Bronchial epithelial cell (primary cell): ENCODE measurements around the gene FARP2. TPM values are rescaled to one million over a fixed set of nuclear protein-coding genes. Genes with fewer than 3 reads are reported as not detected.
"Not testable (repeated sequence)": the region's sequence is repeated elsewhere in the genome, so short reads cannot be mapped to it uniquely, and the experiment has no call there.

Experiments
- DNase-seq: peaks from one replicate; pipeline ENCODE4 v3.0.0-alpha.2; 2010; ENCODE audit warnings: low read depth
- FAIRE-seq: peaks from 2 replicates; lab custom pipeline; 2011; peaks lifted over from hg19 to GRCh38; lab: Jason Lieb, UNC
- H3K27me3 ChIP-seq: 2 replicates; pipeline ENCODE4 v1.5.1; 2011; ENCODE audit warnings: low read length; ENCODE audit not compliant: control insufficient read depth, insufficient read depth
- H3K36me3 ChIP-seq: 2 replicates; pipeline ENCODE4 v1.5.1; 2011; ENCODE audit warnings: low read length; ENCODE audit not compliant: control insufficient read depth, insufficient read depth
- H3K4me3 ChIP-seq: 2 replicates; pipeline ENCODE4 v1.5.1; 2011; ENCODE audit warnings: mild to moderate bottlenecking, low read depth, low read length, control low read depth
- total RNA-seq: library from RNA; depleted of rRNA; stranded (reverse); fragments of >200 nt; gene quantifications from 2 replicates; pipeline ENCODE4 v1.2.1, GENCODE V29; 2014
- TF ChIP-seq, protein P1 (sequence below): IDR thresholded peaks from 2 replicates; pipeline ENCODE4 v1.5.1; 2011; ENCODE audit warnings: mild to moderate bottlenecking, moderate library complexity, low read length, control low read depth, inconsistent platforms; ENCODE audit not compliant: insufficient read depth, severe bottlenecking

FARP2 gene
- total RNA-seq, 1 donor from 2014 or later: 25.0 TPM

DNA sequence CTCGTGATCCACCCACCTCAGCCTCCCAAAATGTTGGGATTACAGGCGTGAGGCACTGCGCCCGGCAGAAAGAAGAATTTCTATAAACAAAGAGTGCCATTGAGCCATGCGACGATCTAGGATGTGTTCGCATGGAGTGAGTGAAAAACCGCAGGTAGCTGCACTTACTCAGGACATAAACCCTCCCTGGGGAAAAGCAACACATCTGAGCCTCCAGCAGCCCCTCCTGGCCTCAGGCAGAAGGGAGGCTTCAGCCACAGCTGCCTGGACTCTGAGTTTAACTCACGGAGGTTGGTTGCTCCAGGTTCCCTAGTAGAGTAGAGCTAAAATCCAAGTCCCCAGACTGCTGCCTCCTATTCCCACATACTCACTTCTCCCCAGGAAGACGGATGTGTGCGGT lies 163.6 kb downstream of the FARP2 start:
- TF ChIP-seq, protein P1, sequence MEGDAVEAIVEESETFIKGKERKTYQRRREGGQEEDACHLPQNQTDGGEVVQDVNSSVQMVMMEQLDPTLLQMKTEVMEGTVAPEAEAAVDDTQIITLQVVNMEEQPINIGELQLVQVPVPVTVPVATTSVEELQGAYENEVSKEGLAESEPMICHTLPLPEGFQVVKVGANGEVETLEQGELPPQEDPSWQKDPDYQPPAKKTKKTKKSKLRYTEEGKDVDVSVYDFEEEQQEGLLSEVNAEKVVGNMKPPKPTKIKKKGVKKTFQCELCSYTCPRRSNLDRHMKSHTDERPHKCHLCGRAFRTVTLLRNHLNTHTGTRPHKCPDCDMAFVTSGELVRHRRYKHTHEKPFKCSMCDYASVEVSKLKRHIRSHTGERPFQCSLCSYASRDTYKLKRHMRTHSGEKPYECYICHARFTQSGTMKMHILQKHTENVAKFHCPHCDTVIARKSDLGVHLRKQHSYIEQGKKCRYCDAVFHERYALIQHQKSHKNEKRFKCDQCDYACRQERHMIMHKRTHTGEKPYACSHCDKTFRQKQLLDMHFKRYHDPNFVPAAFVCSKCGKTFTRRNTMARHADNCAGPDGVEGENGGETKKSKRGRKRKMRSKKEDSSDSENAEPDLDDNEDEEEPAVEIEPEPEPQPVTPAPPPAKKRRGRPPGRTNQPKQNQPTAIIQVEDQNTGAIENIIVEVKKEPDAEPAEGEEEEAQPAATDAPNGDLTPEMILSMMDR: no peak
- FAIRE-seq: no peak
- Histone ChIP-seq H3K36me3 (no peaks in the 10 kb centered on the region), H3K4me3 (no peak overlapping the region), H3K27me3 (no peaks in the 10 kb centered on the region)
- no peak for DNase-seq

DNA sequence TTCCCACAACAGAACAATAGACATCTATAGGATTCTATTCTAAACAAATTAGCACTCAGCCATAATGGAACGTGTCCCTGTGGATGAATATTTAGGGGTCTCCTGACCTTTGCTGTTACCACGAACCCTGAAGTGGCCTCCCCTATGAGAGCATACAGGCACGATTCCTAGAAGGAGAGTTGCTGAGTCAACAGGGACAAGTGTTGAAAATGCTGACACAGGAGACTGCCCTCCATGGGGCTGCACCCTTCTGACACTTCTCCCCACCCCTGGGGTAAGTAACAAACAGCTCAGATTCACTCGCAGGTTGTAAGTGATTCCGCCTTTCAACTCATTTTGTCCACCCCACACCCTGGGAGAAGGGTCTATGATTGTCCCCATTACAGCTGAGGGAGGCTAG lies 166.4 kb downstream of the FARP2 start:
- no peak overlapping the region for H3K4me3 ChIP-seq
- no peaks in the 10 kb centered on the region for H3K27me3 ChIP-seq
- TF ChIP-seq, protein P1: no peak
- FAIRE-seq (no peak), DNase-seq (no peak)
- H3K36me3 ChIP-seq: no peaks in the 10 kb centered on the region

DNA sequence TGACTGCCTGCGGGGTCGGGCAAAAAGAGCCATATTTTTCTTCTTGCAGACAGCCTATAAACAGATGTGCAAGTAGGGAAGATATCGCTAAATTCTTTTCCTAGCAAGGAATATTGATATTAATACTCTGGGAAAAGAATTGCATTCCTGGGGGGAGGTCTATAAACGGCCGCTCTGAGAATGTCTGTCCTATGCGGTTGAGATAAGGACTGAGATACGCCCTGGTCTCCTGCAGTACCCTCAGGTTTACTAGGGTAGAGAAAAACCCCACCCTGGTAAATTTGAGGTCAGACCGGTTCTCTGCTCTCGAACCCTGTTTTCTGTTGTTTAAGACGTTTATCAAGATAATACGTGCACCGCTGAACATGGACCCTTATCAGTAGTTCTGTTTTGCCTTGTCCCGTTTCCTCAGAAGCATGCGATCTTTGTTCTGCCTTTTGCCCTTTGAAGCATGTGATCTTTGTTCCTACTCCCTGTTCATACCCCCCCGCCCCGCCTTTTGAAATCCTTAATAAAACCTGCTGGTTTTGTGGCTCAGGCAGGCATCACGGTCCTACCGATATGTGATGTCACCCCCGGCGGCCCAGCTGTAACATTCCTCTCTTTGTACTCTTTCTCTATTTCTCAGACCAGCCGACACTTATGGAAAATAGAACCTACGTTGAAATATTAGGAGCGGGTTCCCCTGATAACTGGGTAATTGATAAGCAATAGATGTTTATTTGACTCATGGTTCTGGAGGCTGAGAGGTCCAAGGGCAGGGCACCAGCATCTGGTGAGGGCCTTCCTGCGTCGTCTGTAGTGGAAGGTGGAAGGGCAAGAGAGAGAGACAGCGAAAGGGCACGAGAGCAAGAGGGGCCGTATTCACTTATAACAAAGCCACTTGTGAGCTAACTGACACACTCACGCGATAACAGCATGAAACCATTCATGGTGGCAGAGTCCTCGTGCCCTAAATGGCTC lies 170.0 kb downstream of the FARP2 start:
- H3K36me3 ChIP-seq, FAIRE-seq, H3K4me3 ChIP-seq, H3K27me3 ChIP-seq, DNase-seq: not testable (repeated sequence)

DNA sequence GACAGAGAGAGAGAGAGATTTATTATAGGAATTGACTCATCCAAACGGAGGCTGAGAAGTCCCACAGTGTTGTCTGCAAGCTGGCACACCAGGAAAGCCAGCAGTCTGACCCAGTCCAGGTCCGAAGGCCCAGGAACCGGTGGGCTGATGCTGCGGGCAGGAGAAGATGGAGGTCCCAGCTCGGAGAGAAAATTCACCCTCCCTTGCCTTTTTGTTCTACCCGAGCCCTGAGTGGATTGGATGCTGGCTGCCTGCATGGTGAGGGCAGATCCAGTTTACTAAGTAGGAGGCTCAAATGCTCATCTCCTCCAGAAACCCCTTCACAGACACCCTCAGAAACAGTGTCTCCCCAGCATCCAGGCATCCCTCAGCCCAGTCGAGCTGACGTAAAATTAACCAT lies 174.5 kb downstream of the FARP2 start:
- no peak overlapping the region for H3K4me3 ChIP-seq
- DNase-seq: no peak
- H3K27me3 ChIP-seq: no peaks in the 10 kb centered on the region
- no peak for FAIRE-seq
- TF ChIP-seq, protein P1: no peak
- no peaks in the 10 kb centered on the region for H3K36me3 ChIP-seq

DNA sequence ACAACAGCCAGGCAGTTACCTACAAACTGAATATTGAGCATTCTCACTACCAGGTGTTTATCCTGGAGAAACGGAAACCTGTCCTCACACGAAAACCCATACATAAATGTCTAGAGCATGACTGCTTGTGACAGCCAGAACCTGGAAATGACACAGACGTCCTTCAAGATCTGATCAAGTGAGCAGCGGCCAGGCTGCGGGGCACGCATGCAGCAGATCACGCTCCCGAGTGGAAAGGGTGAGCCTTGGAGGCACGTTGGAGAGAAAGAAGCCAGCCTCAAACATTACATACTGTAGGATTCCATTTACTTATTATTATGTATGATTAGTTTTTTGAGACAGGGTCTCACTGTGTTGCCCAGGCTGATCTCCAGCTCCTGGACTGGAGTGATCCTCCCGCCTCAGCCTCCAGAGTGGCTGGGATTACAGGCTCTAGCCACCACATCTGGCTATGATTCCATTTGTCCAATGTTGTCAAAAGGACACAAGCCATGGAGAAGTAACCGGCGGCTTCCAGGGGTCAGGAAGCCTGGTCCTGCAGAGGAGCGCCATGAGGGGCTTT lies 175.2 kb downstream of the FARP2 start:
- TF ChIP-seq, protein P1: no peak
- no peaks in the 10 kb centered on the region for H3K36me3 ChIP-seq
- no peak overlapping the region for H3K4me3 ChIP-seq
- H3K27me3 ChIP-seq: no peaks in the 10 kb centered on the region
- no peak for DNase-seq
- FAIRE-seq: no peak

DNA sequence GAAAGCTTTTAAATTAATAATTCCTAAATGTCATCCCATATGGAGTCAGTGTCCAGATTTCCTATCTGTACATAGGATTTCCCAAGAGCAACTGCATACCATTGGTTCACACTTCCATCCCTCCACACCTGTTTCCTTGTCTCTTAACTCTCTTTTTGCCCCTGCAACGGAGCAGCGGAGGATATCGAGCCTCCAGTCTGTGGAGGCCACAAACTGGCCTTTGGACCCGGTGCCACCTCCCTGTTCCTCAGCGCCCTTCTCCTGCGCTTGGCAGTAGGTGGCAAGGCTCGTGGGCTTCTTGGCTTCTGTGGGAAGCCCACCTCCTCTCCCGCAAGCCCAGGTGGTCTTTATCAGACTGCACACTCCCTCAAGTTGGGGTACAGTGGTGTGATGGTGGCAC lies 176.1 kb downstream of the FARP2 start:
- Histone ChIP-seq H3K4me3 (no peak overlapping the region), H3K27me3 (no peaks in the 10 kb centered on the region), H3K36me3 (no peaks in the 10 kb centered on the region)
- no peak for FAIRE-seq
- TF ChIP-seq, protein P1: no peak
- no peak for DNase-seq
